Parathyroid adenoma (tissue), 2 donors: ENCODE data around the gene NPTXR.

Experiments used
- H2AFZ ChIP-seq: fragments of 300-600 bp; sonication (generic); one replicate; pipeline ENCODE4 v1.7.0; 2017; ENCODE audit warnings: antibody characterized with exemption, mild to moderate bottlenecking
- H3K27ac ChIP-seq: fragments of 300-600 bp; sonication (generic); one replicate; pipeline ENCODE4 v1.7.0; 2017
- H3K27me3 ChIP-seq: fragments of 300-600 bp; sonication (generic); one replicate; pipeline ENCODE4 v1.7.0; 2017; ENCODE audit warnings: low read length; ENCODE audit not compliant: control insufficient read depth, insufficient read depth
- H3K36me3 ChIP-seq: fragments of 300-600 bp; sonication (generic); one replicate; pipeline ENCODE4 v1.7.0; 2017; ENCODE audit warnings: low read length; ENCODE audit not compliant: control insufficient read depth, insufficient read depth
- H3K4me1 ChIP-seq: fragments of 300-600 bp; sonication (generic); one replicate; pipeline ENCODE4 v1.7.0; 2017; ENCODE audit warnings: control low read depth
- H3K4me2 ChIP-seq: fragments of 300-600 bp; sonication (generic); one replicate; pipeline ENCODE4 v1.7.0; 2017; ENCODE audit warnings: low read length
- H3K4me3 ChIP-seq: fragments of 300-600 bp; sonication (generic); one replicate; pipeline ENCODE4 v1.7.0; 2017; ENCODE audit warnings: low read depth, low read length
- H3K79me2 ChIP-seq: fragments of 300-600 bp; sonication (generic); one replicate; pipeline ENCODE4 v1.7.0; 2017; ENCODE audit warnings: control low read depth
- H3K9ac ChIP-seq: fragments of 300-600 bp; sonication (generic); one replicate; pipeline ENCODE4 v1.7.0; 2017; ENCODE audit warnings: mild to moderate bottlenecking
- H3K9me3 ChIP-seq: fragments of 300-600 bp; sonication (generic); one replicate; pipeline ENCODE4 v1.7.0; 2017; ENCODE audit warnings: low read length; ENCODE audit not compliant: control insufficient read depth
- CTCF ChIP-seq: fragments of 300-600 bp; sonication (generic); IDR thresholded peaks from one replicate; pipeline ENCODE4 v1.7.0; 2017; ENCODE audit warnings: antibody characterized with exemption, mild to moderate bottlenecking
- donor health status: primary hyperparathyroidism.

NPTXR gene

GRCh38 chr22:38837414-38837928, 6.4 kb downstream of the NPTXR start:
- Histone ChIP-seq H3K4me3 (no peak overlapping the region), H3K36me3 (no peaks in the 10 kb centered on the region), H3K27me3 (no peaks in the 10 kb centered on the region), H3K9me3 (no peaks in the 10 kb centered on the region), H2AFZ (no peak overlapping the region), H3K79me2 (no peaks in the 10 kb centered on the region), H3K9ac (no peak overlapping the region), H3K4me1 (no peaks in the 10 kb centered on the region), H3K4me2 (no peak overlapping the region), H3K27ac (no peak overlapping the region)
- TF ChIP-seq CTCF, result no peak

- no peak for TF ChIP-seq CTCF
- no peaks in the 10 kb centered on the region for H3K36me3 ChIP-seq
- H3K9me3 ChIP-seq, result no peaks in the 10 kb centered on the region
- no peaks in the 10 kb centered on the region for H3K79me2 ChIP-seq
- no peak overlapping the region for H2AFZ ChIP-seq
- no peak overlapping the region for H3K4me2 ChIP-seq
- H3K27me3 ChIP-seq, result no peaks in the 10 kb centered on the region
- H3K27ac ChIP-seq, result no peak overlapping the region
- no peak overlapping the region for H3K9ac ChIP-seq
- no peak overlapping the region for H3K4me3 ChIP-seq
- no peaks in the 10 kb centered on the region for H3K4me1 ChIP-seq
These were observed 7.9 kb downstream of the NPTXR start for GRCh38 chr22:38835888-38836301.

GRCh38 chr22:38834991-38835390, 8.8 kb downstream of the NPTXR start:
- Histone ChIP-seq H2AFZ (no peak overlapping the region), H3K27ac (no peak overlapping the region), H3K4me3 (no peak overlapping the region), H3K4me2 (no peak overlapping the region), H3K79me2 (no peaks in the 10 kb centered on the region), H3K9me3 (no peaks in the 10 kb centered on the region), H3K4me1 (no peaks in the 10 kb centered on the region), H3K9ac (no peak overlapping the region), H3K27me3 (no peaks in the 10 kb centered on the region), H3K36me3 (no peaks in the 10 kb centered on the region)
- no peak for TF ChIP-seq CTCF

GRCh38 chr22:38834215-38834953, 9.4 kb downstream of the NPTXR start:
- Histone ChIP-seq H3K9ac (no peak overlapping the region), H3K27me3 (no peaks in the 10 kb centered on the region), H3K4me1 (no peaks in the 10 kb centered on the region), H3K79me2 (no peaks in the 10 kb centered on the region), H3K4me2 (no peak overlapping the region), H3K36me3 (no peaks in the 10 kb centered on the region), H3K9me3 (no peaks in the 10 kb centered on the region), H3K4me3 (no peak overlapping the region), H2AFZ (no peak overlapping the region), H3K27ac (no peak overlapping the region)
- no peak for TF ChIP-seq CTCF

GRCh38 chr22:38833061-38833460, 10.8 kb downstream of the NPTXR start:
- Histone ChIP-seq H3K9ac (no peak overlapping the region), H3K36me3 (no peaks in the 10 kb centered on the region), H3K4me1 (no peaks in the 10 kb centered on the region), H3K4me3 (no peak overlapping the region), H3K9me3 (no peaks in the 10 kb centered on the region), H2AFZ (no peak overlapping the region), H3K4me2 (no peak overlapping the region), H3K79me2 (no peaks in the 10 kb centered on the region), H3K27ac (no peak overlapping the region), H3K27me3 (no peaks in the 10 kb centered on the region)
- TF ChIP-seq CTCF, result no peak
